ENCODE measurements around the gene RNASE7. TPM values are rescaled to one million over a fixed set of nuclear protein-coding genes. Genes with fewer than 3 reads are reported as not detected.

Gene RNASE7
- total and polyA plus RNA-seq, 11 donors: 0.04 TPM; not detected in 10

GRCh38 chr14:21075719-21076437, 33.7 kb downstream of the RNASE7 start:
- Histone ChIP-seq H3K4me1 (peaks cover 0 to 21% (median 14%) of the 10 kb centered on the region in 12 donors), H3K36me3 (peaks cover 0 to 82% (median 74%) of the 10 kb centered on the region in 9 donors), H3K27ac (no peak overlapping the region), H3K9me3 (no peaks in the 10 kb centered on the region), H3K4me3 (no peak overlapping the region), H3K27me3 (no peaks in the 10 kb centered on the region)
- TF ChIP-seq CTCF (IDR thresholded peaks at IDR 0.05) (no peak), POLR2A (IDR thresholded peaks at IDR 0.05) (no peak)
- intact Hi-C loops (cut with DNase I): no loop called here
- WGBS, 4 donors: 85 to 88% (median 87%) methylated on average over 9 of the region's 9 CpGs
- ATAC-seq (no peak), DNase-seq (no peak)

- Histone ChIP-seq H3K36me3 (peaks cover 0 to 99% (median 91%) of the 10 kb centered on the region in 9 donors), H3K27me3 (no peaks in the 10 kb centered on the region), H3K27ac (no peak overlapping the region), H3K9me3 (no peaks in the 10 kb centered on the region), H3K4me3 (no peak overlapping the region), H3K4me1 (peaks cover 0 to 7% (median 3%) of the 10 kb centered on the region in 12 donors)
- DNase-seq: no peak
- 77 to 88% (median 85%) methylated on average over 2 of the region's 2 CpGs for WGBS, 4 donors
- intact Hi-C loops (cut with DNase I): no loop called here
- ATAC-seq: no peak
- TF ChIP-seq CTCF (IDR thresholded peaks at IDR 0.05) (no peak), POLR2A (IDR thresholded peaks at IDR 0.05) (no peak)
Measured at GRCh38 chr14:21077672-21078071, 35.5 kb downstream of the RNASE7 start.

GRCh38 chr14:21078287-21078686, 36.1 kb downstream of the RNASE7 start:
- TF ChIP-seq POLR2A (IDR thresholded peaks at IDR 0.05): no peak
- 89 to 90% (median 89%) methylated on average over 5 of the region's 5 CpGs for WGBS, 4 donors
- Histone ChIP-seq H3K27ac (no peak overlapping the region), H3K4me3 (no peak overlapping the region), H3K4me1 (peaks cover 0 to under 1% (median 0%) of the 10 kb centered on the region in 12 donors), H3K9me3 (no peaks in the 10 kb centered on the region), H3K36me3 (peaks cover 0 to 99% (median 97%) of the 10 kb centered on the region in 9 donors), H3K27me3 (no peaks in the 10 kb centered on the region)
- ATAC-seq (no peak), DNase-seq (no peak)
- intact Hi-C loops (cut with DNase I): no loop called here

- ATAC-seq (no peak), DNase-seq (no peak)
- intact Hi-C loops (cut with DNase I): no loop called here
Measured at GRCh38 chr14:21078726-21079125, 36.6 kb downstream of the RNASE7 start.

More at GRCh38 chr14:21078726-21079125, 36.6 kb downstream of the RNASE7 start:
- WGBS, 4 donors: 86 to 88% (median 88%) methylated on average over 10 of the region's 10 CpGs
- H3K4me1 ChIP-seq: no peaks in the 10 kb centered on the region
- no peaks in the 10 kb centered on the region for H3K27me3 ChIP-seq
- no peak overlapping the region for H3K4me3 ChIP-seq
- no peak overlapping the region for H3K27ac ChIP-seq
- TF ChIP-seq CTCF (IDR thresholded peaks at IDR 0.05) (no peak), POLR2A (IDR thresholded peaks at IDR 0.05) (no peak)
- no peaks in the 10 kb centered on the region for H3K9me3 ChIP-seq
- peaks cover 0 to 99% (median 97%) of the 10 kb centered on the region in 9 donors for H3K36me3 ChIP-seq

All from heart left ventricle (tissue), 16 donors.